CD14-positive monocyte (primary cell): ENCODE results near the gene IDH1. TPM values are rescaled to one million over a fixed set of nuclear protein-coding genes. Genes with fewer than 3 reads are reported as not detected.

Experiments
- DNase-seq, 3 donors: peaks; one replicate each; pipeline ENCODE4 v3.0.0-alpha.2; 2011 to 2022
- H2AFZ ChIP-seq: 2 replicates; pipeline ENCODE4 v1.6.0; 2012; ENCODE audit warnings: mild to moderate bottlenecking, low read depth, low read length, inconsistent platforms; ENCODE audit not compliant: insufficient read depth, poor library complexity, severe bottlenecking
- H3K27ac ChIP-seq, 2 donors: 1 replicate in 1 of 2; 2 replicates in 1 of 2; pipeline ENCODE4 v1.5.1; 2012 to 2013; ENCODE audit warnings: low read length in 2 of 2, control low read depth in 1 of 2, inconsistent platforms in 1 of 2, low read depth in 1 of 2, mild to moderate bottlenecking in 1 of 2
- H3K27me3 ChIP-seq, 2 donors: one replicate each; pipeline versions ENCODE4 v1.6.0 to v1.6.1; 2011 to 2013; ENCODE audit warnings: low read length in 2 of 2; ENCODE audit not compliant: control insufficient read depth in 2 of 2, insufficient read depth in 2 of 2
- H3K36me3 ChIP-seq, 2 donors: replicated peaks in 1 of 2; 1 replicate in 1 of 2; 2 replicates in 1 of 2; pipeline versions ENCODE4 v1.5.1 to v1.6.1; 2012 to 2013; ENCODE audit warnings: low read length in 2 of 2, control low read depth in 1 of 2, inconsistent platforms in 1 of 2, mild to moderate bottlenecking in 1 of 2; ENCODE audit not compliant: insufficient read depth in 2 of 2, control insufficient read depth in 1 of 2
- H3K4me1 ChIP-seq, 2 donors: 1 replicate in 1 of 2; 2 replicates in 1 of 2; pipeline versions ENCODE4 v1.5.1 to v1.6.1; 2012 to 2013; ENCODE audit warnings: low read length in 2 of 2, control low read depth in 1 of 2, inconsistent platforms in 1 of 2, mild to moderate bottlenecking in 1 of 2, moderate library complexity in 1 of 2; ENCODE audit not compliant: insufficient read depth in 2 of 2, control insufficient read depth in 1 of 2
- H3K4me2 ChIP-seq: replicated peaks from 2 replicates; pipeline ENCODE3; 2012; ENCODE audit warnings: low read length, moderate library complexity, mild to moderate bottlenecking; ENCODE audit not compliant: poor library complexity, severe bottlenecking; ENCODE audit errors: extremely low read depth
- H3K4me3 ChIP-seq, 3 experiments: fragments of 200-600 bp in 1 of 3; sonication (generic) in 1 of 3; replicated peaks in 1 of 3; 1 replicate in 2 of 3; 2 replicates in 1 of 3; pipeline ENCODE4 v1.5.1; 2011 to 2013; ENCODE audit warnings: low read length in 3 of 3, mild to moderate bottlenecking in 3 of 3, control low read depth in 2 of 3, low read depth in 2 of 3, inconsistent platforms in 1 of 3, moderate library complexity in 1 of 3
- H3K79me2 ChIP-seq: 2 replicates; pipeline ENCODE4 v1.6.0; 2012; ENCODE audit warnings: mild to moderate bottlenecking, control low read depth, inconsistent platforms, low read length, moderate library complexity; ENCODE audit not compliant: insufficient read depth
- H3K9ac ChIP-seq: 2 replicates; pipeline ENCODE4 v1.6.0; 2017; ENCODE audit warnings: low read length, mild to moderate bottlenecking; ENCODE audit not compliant: insufficient read depth, poor library complexity, severe bottlenecking
- H3K9me3 ChIP-seq, 2 donors: replicated peaks in 1 of 2; 1 replicate in 1 of 2; 2 replicates in 1 of 2; pipeline versions ENCODE4 v1.5.1 to v1.6.1; 2012 to 2013; ENCODE audit warnings: low read length in 2 of 2, control low read depth in 1 of 2; ENCODE audit not compliant: control insufficient read depth in 1 of 2, insufficient read depth in 1 of 2
- H4K20me1 ChIP-seq: 2 replicates; pipeline ENCODE4 v1.6.0; 2012; ENCODE audit warnings: mild to moderate bottlenecking, low read length, control low read depth, moderate library complexity; ENCODE audit not compliant: insufficient read depth
- H3K27ac Mint-ChIP-seq, 7 donors: one replicate each; pipeline ENCODE4 v1.8.0; 2020; ENCODE audit warnings: mild to moderate bottlenecking in 7 of 7, mixed read lengths in 7 of 7, moderate library complexity in 6 of 7, inconsistent platforms in 2 of 7
- H3K27me3 Mint-ChIP-seq, 3 donors: one replicate each; pipeline ENCODE4 v1.8.0; 2021 to 2022; ENCODE audit warnings: low read depth in 3 of 3, mild to moderate bottlenecking in 3 of 3, mixed read lengths in 3 of 3, moderate library complexity in 3 of 3, inconsistent platforms in 1 of 3
- H3K36me3 Mint-ChIP-seq, 2 donors: one replicate each; pipeline ENCODE4 v1.8.0; 2020; ENCODE audit warnings: mixed read lengths in 2 of 2, inconsistent platforms in 1 of 2, mild to moderate bottlenecking in 1 of 2
- H3K4me1 Mint-ChIP-seq: one replicate; pipeline ENCODE4 v1.8.0; 2020; ENCODE audit warnings: mild to moderate bottlenecking, mixed read lengths
- H3K4me3 Mint-ChIP-seq, 2 donors: one replicate each; pipeline ENCODE4 v1.8.0; 2020; ENCODE audit warnings: mild to moderate bottlenecking in 2 of 2, mixed read lengths in 2 of 2, moderate library complexity in 1 of 2
- H3K9me3 Mint-ChIP-seq, 7 donors: one replicate each; pipeline ENCODE4 v1.8.0; 2020 to 2022; ENCODE audit warnings: mixed read lengths in 7 of 7, mild to moderate bottlenecking in 6 of 7, moderate library complexity in 6 of 7, inconsistent platforms in 2 of 7
- WGBS: methylation state at CpG from one replicate; pipeline ENCODE4 v1.1.5; 2013; ENCODE audit warnings: missing lambda C conversion rate; ENCODE audit not compliant: insufficient coverage; 5-methylcytosine and 5-hydroxymethylcytosine counted together
- intact Hi-C, 2 donors: fragments of 100-400 bp; cut with micrococcal nuclease; formaldehyde crosslinking; loops; one replicate each; pipeline versions ENCODE4 v1.15.0 to v1.15.1; 2023
- polyA plus RNA-seq, 3 donors: library from polyadenylated mRNA; depleted of rRNA in 1 of 3; unstranded in 2 of 3; stranded (reverse) in 1 of 3; fragments of 300-500 nt in 2 of 3; fragments of >200 nt in 1 of 3; fragmentation: Illumina TruSeq in 2 of 3; gene quantifications; 1 replicate in 2 of 3; 2 replicates in 1 of 3; pipeline ENCODE4 v1.2.3, GENCODE V29; 2012 to 2021
- TF ChIP-seq, protein P1 (sequence below): fragments of 200-600 bp; IDR thresholded peaks from one replicate; pipeline ENCODE4 v1.8.0; 2022; ENCODE audit warnings: antibody characterized with exemption, mild to moderate bottlenecking

The IDH1 gene
- polyA plus RNA-seq, 3 donors = 33.6 to 120 (median 115) TPM

DNA sequence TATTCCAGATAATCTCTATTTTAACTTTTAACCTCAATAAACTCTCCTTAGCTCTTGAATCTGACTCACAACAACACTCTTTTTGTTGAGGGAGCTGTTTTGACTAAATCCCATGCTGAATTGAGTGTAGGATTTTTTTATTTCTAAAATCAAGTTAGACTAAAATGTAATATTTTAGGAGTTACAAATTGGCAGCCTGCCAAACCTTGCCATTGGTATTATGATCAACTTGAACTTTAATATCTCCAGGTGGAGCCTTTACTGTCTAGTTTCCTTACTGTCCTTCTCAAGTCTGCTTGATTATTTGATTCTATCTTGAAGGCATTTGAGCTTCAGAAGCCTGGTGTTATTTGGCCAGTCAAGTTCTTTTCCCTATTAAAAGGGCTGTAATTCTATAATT, 19.9 kb upstream of the IDH1 start:
- intact Hi-C loops = no loop called here

DNA sequence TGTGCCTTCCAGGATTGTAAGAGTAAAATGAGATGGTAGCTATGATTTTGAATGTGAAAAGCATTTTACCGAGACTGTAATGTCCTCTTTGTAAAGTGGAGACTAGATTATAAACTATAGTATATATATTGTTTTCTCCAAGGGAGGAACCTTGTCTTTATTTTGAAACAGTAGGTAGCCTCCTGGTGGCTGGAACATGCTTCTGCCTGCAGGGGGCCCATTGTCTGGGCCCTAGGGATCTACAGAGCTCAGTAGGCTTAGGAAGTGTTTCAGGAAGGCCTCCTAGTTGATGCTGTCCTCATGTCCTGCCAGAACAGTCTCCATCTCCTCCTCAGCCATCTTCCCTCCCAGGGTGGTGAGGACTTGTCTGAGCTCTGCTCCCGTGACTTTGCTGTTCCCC, 14.2 kb upstream of the IDH1 start:
- Mint-ChIP-seq H3K9me3 (no peaks in the 10 kb centered on the region), H3K4me3 (no peak overlapping the region), H3K27me3 (no peaks in the 10 kb centered on the region), H3K4me1 (peaks cover 39% of the 10 kb centered on the region), H3K36me3 (peaks cover 19 to 29% of the 10 kb centered on the region in 2 donors), H3K27ac (peak overlapping the region in 5 of 7 donors; percentile 54 to 79 (median 62))
- DNase-seq = no peak
- Histone ChIP-seq H3K9ac (no peak overlapping the region), H2AFZ (no peak overlapping the region), H3K4me2 (peak overlapping the region; percentile 23), H3K27ac (peak overlapping the region in 1 of 2 donors; percentile 58), H3K4me3 (no peak overlapping the region), H3K9me3 (no peaks in the 10 kb centered on the region), H3K79me2 (peaks cover 79% of the 10 kb centered on the region), H4K20me1 (peaks cover 60% of the 10 kb centered on the region), H3K27me3 (no peaks in the 10 kb centered on the region), H3K4me1 (peaks cover 39 to 43% of the 10 kb centered on the region in 2 donors), H3K36me3 (peaks cover 30 to 41% of the 10 kb centered on the region in 2 donors)
- intact Hi-C loops = loop anchor here in 1 of 2 donors (2.0 kb wide), 1 partner anchor 14 kb away; the partner anchor contains the start of gene IDH1
- 100% methylated on average over 1 of the region's 2 CpGs for WGBS
- TF ChIP-seq, protein P1, sequence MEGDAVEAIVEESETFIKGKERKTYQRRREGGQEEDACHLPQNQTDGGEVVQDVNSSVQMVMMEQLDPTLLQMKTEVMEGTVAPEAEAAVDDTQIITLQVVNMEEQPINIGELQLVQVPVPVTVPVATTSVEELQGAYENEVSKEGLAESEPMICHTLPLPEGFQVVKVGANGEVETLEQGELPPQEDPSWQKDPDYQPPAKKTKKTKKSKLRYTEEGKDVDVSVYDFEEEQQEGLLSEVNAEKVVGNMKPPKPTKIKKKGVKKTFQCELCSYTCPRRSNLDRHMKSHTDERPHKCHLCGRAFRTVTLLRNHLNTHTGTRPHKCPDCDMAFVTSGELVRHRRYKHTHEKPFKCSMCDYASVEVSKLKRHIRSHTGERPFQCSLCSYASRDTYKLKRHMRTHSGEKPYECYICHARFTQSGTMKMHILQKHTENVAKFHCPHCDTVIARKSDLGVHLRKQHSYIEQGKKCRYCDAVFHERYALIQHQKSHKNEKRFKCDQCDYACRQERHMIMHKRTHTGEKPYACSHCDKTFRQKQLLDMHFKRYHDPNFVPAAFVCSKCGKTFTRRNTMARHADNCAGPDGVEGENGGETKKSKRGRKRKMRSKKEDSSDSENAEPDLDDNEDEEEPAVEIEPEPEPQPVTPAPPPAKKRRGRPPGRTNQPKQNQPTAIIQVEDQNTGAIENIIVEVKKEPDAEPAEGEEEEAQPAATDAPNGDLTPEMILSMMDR = peak; percentile 17

More for the DNA sequence above, 19.9 kb upstream of the IDH1 start:
- H3K4me3 Mint-ChIP-seq = no peak overlapping the region
- H3K36me3 ChIP-seq = peaks cover 83 to 91% of the 10 kb centered on the region in 2 donors
- no peaks in the 10 kb centered on the region for H3K27me3 ChIP-seq
- H3K27ac ChIP-seq = no peak overlapping the region
- H3K9ac ChIP-seq = no peak overlapping the region
- no peak for DNase-seq
- H3K4me1 ChIP-seq = no peaks in the 10 kb centered on the region
- H2AFZ ChIP-seq = no peak overlapping the region
- no peaks in the 10 kb centered on the region for H3K4me1 Mint-ChIP-seq
- H3K4me3 ChIP-seq = no peak overlapping the region
- H3K27ac Mint-ChIP-seq = no peak overlapping the region
- peaks cover 98% of the 10 kb centered on the region for H3K79me2 ChIP-seq
- TF ChIP-seq, protein P1 = no peak
- H3K4me2 ChIP-seq = no peak overlapping the region
- no peaks in the 10 kb centered on the region for H3K27me3 Mint-ChIP-seq
- peaks cover 72 to 86% of the 10 kb centered on the region in 2 donors for H3K36me3 Mint-ChIP-seq
- H3K9me3 Mint-ChIP-seq = no peaks in the 10 kb centered on the region
- H3K9me3 ChIP-seq = no peaks in the 10 kb centered on the region
- H4K20me1 ChIP-seq = peaks cover 83% of the 10 kb centered on the region
